HepG2 (cell line): ENCODE results near the gene PARS2. TPM values are rescaled to one million over a fixed set of nuclear protein-coding genes. Genes with fewer than 3 reads are reported as not detected.

ENCODE experiments used
- ATAC-seq: fragments of 200-7000 bp; cut with Tn5 transposase; 3 replicates; pipeline ENCODE4 v1.9.1; 2020; ENCODE audit warnings: mild to moderate bottlenecking, moderate library complexity
- BruUV-seq: library from RNA; stranded (reverse); fragments of 400-500 nt; replicated peaks from 2 replicates; lab custom pipeline; 2021; lab: Mats Ljungman, UMichigan
- CTCF ChIA-PET: fragments of 300-600 bp; formaldehyde crosslinking; extraction: SDS; loops from one replicate; lab custom pipeline; 2021; ENCODE audit warnings: low total read pairs, inconsistent platforms, low intra/inter-chr PET ratio; lab: Yijun Ruan, JAX
- POLR2A ChIA-PET: fragments of 350-600 bp; sonication (Branson Sonifier 250); formaldehyde crosslinking; loops from one replicate; lab custom pipeline; 2020; ENCODE audit warnings: antibody characterized with exemption, inconsistent platforms; lab: Yijun Ruan, JAX
- DNase-seq: peaks from one replicate; pipeline ENCODE4 v3.0.0-alpha.2; 2015; ENCODE audit warnings: low spot score
- FAIRE-seq: peaks from 3 replicates; lab custom pipeline; 2011; peaks lifted over from hg19 to GRCh38; lab: Jason Lieb, UNC
- H2AFZ ChIP-seq: one replicate; pipeline ENCODE4 v1.6.1; 2011; ENCODE audit warnings: low read length, inconsistent platforms
- H3K27ac ChIP-seq: fragments of 300-600 bp; 3 replicates; pipeline ENCODE4 v1.8.0; 2011; ENCODE audit warnings: mixed run types, mild to moderate bottlenecking, mixed read lengths, low read length, inconsistent platforms; ENCODE audit not compliant: insufficient read depth; ENCODE audit errors: extremely low read length
- H3K27me3 ChIP-seq, 2 experiments: fragments of 200-600 bp in 1 of 2; 2 replicates in 1 of 2; 3 replicates in 1 of 2; pipeline versions ENCODE4 v1.6.0 to v1.8.0; 2011; ENCODE audit warnings: low read length in 2 of 2, mild to moderate bottlenecking in 2 of 2, moderate library complexity in 2 of 2, inconsistent platforms in 1 of 2; ENCODE audit not compliant: insufficient read depth in 2 of 2, control insufficient read depth in 1 of 2
- H3K36me3 ChIP-seq, 2 experiments: fragments of 200-600 bp in 1 of 2; replicated peaks in 1 of 2; 2 replicates in 1 of 2; 3 replicates in 1 of 2; pipeline versions ENCODE4 v1.5.1 to v1.8.0; 2011; ENCODE audit warnings: low read length in 2 of 2, inconsistent platforms in 1 of 2; ENCODE audit not compliant: insufficient read depth in 2 of 2, control insufficient read depth in 1 of 2
- H3K4me1 ChIP-seq: 2 replicates; pipeline ENCODE4 v1.5.1; 2012; ENCODE audit warnings: low read length, inconsistent platforms; ENCODE audit not compliant: insufficient read depth
- H3K4me2 ChIP-seq: 2 replicates; pipeline ENCODE4 v1.6.0; 2011; ENCODE audit warnings: low read depth, low read length, inconsistent platforms
- H3K4me3 ChIP-seq, 3 experiments: fragments of 200-600 bp in 1 of 3; sonication (generic), shearing (Covaris generic) in 1 of 3; replicated peaks in 1 of 3; 2 replicates each; pipeline ENCODE4 v1.5.1; 2011 to 2016; ENCODE audit warnings: low read length in 3 of 3, inconsistent platforms in 2 of 3, low read depth in 2 of 3, mild to moderate bottlenecking in 2 of 3, control low read depth in 1 of 3, mixed read lengths in 1 of 3; ENCODE audit not compliant: insufficient read depth in 1 of 3
- H3K79me2 ChIP-seq: one replicate; pipeline ENCODE4 v1.6.1; 2011; ENCODE audit warnings: low read length, inconsistent platforms; ENCODE audit not compliant: insufficient read depth
- H3K9ac ChIP-seq: 2 replicates; pipeline ENCODE4 v1.6.0; 2011; ENCODE audit warnings: mild to moderate bottlenecking, low read depth, low read length, inconsistent platforms; ENCODE audit not compliant: insufficient read depth
- H3K9me3 ChIP-seq: 2 replicates; pipeline ENCODE4 v1.5.1; 2012; ENCODE audit warnings: mild to moderate bottlenecking, low read length
- H4K20me1 ChIP-seq: 2 replicates; pipeline ENCODE4 v1.6.0; 2011; ENCODE audit warnings: inconsistent platforms, mild to moderate bottlenecking, low read length, moderate library complexity; ENCODE audit not compliant: insufficient read depth
- ELF4 ChIP-seq: sonication (generic); formaldehyde crosslinking; IDR thresholded peaks from 2 replicates; pipeline ENCODE4 v1.5.0; 2020; ENCODE audit warnings: missing genetic modification reagents, mild to moderate bottlenecking, moderate library complexity, borderline replicate concordance
- NFYB ChIP-seq: sonication (generic); formaldehyde crosslinking; IDR thresholded peaks from 2 replicates; pipeline ENCODE4 v1.4.0; 2020; ENCODE audit warnings: missing genetic modification reagents
- WGBS: methylation state at CpG from one replicate; pipeline ENCODE4 v1.1.6; 2017; ENCODE audit warnings: low lambda C conversion rate; 5-methylcytosine and 5-hydroxymethylcytosine counted together
- in situ Hi-C: cut with HindIII; loops from 2 replicates; pipeline ENCODE4 v1.10.0; 2017; ENCODE audit warnings: low pct_unique_long_range_greater_than_20kb; ENCODE audit not compliant: extremely low pct_ligation_motif_present
- intact Hi-C: fragments of 100-400 bp; cut with micrococcal nuclease; formaldehyde crosslinking; loops from one replicate; pipeline ENCODE4 v1.10.0; 2022; ENCODE audit not compliant: unreplicated experiment
- polyA plus RNA-seq, 8 experiments: library from polyadenylated mRNA; depleted of rRNA in 3 of 8; stranded (reverse) in 7 of 8; unstranded in 1 of 8; fragments of >200 nt; fragmentation: Illumina TruSeq in 4 of 8; extraction: Trizol in 4 of 8; gene quantifications; 2 replicates each; pipeline versions ENCODE4 v1.2.1 to v1.2.3, GENCODE V29; 2011 to 2016; ENCODE audit warnings: low read depth in 4 of 8, missing spikeins in 1 of 8, mixed read lengths in 1 of 8; ENCODE audit not compliant: insufficient read depth in 1 of 8
- total RNA-seq, 5 experiments: library from RNA; depleted of rRNA; stranded (reverse); fragments of >200 nt; fragmentation: Illumina TruSeq; extraction: Trizol; gene quantifications; 2 replicates each; pipeline ENCODE4 v1.2.3, GENCODE V29; 2016; ENCODE audit warnings: low read depth in 1 of 5
- TF ChIP-seq, protein P1 (sequence below): sonication (generic); formaldehyde crosslinking; IDR thresholded peaks from 2 replicates; pipeline ENCODE4 v1.4.0; 2020; ENCODE audit warnings: missing genetic modification reagents, borderline replicate concordance
- TF ChIP-seq, protein P2 (sequence below): sonication (generic); formaldehyde crosslinking; IDR thresholded peaks from 2 replicates; pipeline ENCODE4 v1.4.0; 2020; ENCODE audit warnings: mild to moderate bottlenecking, missing genetic modification reagents

PARS2 gene
- total and polyA plus RNA-seq, 2 of the 13 experiments (the other 11 are each of a cell fraction or from before 2014, with no cell fraction given): 2.4 to 4.6 TPM

DNA sequence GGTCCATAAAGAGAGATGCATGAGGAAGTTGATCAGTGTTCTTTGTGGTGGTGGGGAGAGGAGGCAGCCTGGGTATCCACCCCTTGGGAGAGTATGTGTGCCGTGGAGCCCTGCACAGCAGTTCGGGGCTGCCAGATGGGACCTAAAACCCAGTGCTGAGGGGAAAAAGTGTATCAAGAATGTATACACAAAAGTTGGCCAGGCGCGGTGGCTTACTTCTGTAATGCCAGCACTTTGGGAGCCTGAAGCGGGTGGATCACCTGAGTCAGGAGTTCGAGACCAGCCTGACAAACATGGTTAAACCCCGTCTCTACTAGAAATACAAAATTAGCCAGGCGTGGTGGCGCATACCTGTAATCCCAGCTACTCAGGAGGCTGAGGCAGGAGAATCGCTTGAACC, 52.8 kb downstream of the PARS2 start:
- Histone ChIP-seq H3K36me3 (no peaks in the 10 kb centered on the region), H3K4me2 (no peak overlapping the region), H3K79me2 (peaks cover 7% of the 10 kb centered on the region), H3K9me3 (no peaks in the 10 kb centered on the region), H3K27ac (no peak overlapping the region), H3K4me3 (no peak overlapping the region), H3K27me3 (peaks cover 0 to 18% of the 10 kb centered on the region in 2 experiments; a peak in 2 of 5 replicates), H2AFZ (no peak overlapping the region), H4K20me1 (no peaks in the 10 kb centered on the region), H3K4me1 (peaks cover 16% of the 10 kb centered on the region), H3K9ac (no peak overlapping the region)
- POLR2A ChIA-PET: no interaction called here
- TF ChIP-seq ELF4 (CRISPR knock-in tag) (no peak), NFYB (no peak)
- TF ChIP-seq, protein P1, sequence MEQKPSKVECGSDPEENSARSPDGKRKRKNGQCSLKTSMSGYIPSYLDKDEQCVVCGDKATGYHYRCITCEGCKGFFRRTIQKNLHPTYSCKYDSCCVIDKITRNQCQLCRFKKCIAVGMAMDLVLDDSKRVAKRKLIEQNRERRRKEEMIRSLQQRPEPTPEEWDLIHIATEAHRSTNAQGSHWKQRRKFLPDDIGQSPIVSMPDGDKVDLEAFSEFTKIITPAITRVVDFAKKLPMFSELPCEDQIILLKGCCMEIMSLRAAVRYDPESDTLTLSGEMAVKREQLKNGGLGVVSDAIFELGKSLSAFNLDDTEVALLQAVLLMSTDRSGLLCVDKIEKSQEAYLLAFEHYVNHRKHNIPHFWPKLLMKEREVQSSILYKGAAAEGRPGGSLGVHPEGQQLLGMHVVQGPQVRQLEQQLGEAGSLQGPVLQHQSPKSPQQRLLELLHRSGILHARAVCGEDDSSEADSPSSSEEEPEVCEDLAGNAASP: no peak
- TF ChIP-seq, protein P2, sequence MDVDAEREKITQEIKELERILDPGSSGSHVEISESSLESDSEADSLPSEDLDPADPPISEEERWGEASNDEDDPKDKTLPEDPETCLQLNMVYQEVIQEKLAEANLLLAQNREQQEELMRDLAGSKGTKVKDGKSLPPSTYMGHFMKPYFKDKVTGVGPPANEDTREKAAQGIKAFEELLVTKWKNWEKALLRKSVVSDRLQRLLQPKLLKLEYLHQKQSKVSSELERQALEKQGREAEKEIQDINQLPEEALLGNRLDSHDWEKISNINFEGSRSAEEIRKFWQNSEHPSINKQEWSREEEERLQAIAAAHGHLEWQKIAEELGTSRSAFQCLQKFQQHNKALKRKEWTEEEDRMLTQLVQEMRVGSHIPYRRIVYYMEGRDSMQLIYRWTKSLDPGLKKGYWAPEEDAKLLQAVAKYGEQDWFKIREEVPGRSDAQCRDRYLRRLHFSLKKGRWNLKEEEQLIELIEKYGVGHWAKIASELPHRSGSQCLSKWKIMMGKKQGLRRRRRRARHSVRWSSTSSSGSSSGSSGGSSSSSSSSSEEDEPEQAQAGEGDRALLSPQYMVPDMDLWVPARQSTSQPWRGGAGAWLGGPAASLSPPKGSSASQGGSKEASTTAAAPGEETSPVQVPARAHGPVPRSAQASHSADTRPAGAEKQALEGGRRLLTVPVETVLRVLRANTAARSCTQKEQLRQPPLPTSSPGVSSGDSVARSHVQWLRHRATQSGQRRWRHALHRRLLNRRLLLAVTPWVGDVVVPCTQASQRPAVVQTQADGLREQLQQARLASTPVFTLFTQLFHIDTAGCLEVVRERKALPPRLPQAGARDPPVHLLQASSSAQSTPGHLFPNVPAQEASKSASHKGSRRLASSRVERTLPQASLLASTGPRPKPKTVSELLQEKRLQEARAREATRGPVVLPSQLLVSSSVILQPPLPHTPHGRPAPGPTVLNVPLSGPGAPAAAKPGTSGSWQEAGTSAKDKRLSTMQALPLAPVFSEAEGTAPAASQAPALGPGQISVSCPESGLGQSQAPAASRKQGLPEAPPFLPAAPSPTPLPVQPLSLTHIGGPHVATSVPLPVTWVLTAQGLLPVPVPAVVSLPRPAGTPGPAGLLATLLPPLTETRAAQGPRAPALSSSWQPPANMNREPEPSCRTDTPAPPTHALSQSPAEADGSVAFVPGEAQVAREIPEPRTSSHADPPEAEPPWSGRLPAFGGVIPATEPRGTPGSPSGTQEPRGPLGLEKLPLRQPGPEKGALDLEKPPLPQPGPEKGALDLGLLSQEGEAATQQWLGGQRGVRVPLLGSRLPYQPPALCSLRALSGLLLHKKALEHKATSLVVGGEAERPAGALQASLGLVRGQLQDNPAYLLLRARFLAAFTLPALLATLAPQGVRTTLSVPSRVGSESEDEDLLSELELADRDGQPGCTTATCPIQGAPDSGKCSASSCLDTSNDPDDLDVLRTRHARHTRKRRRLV: no peak
- DNase-seq (no peak), FAIRE-seq (no peak), ATAC-seq (no peak)
- intact Hi-C loops: no loop called here
- in situ Hi-C loops: no loop called here
- CTCF ChIA-PET: no interaction called here
- BruUV-seq: no TSS peak
- 47% methylated on average over 10 of the region's 10 CpGs for WGBS
